Measurements from ENCODE around the gene EHD4. TPM values are rescaled to one million over a fixed set of nuclear protein-coding genes. Genes with fewer than 3 reads are reported as not detected.

The EHD4 gene
- polyA plus RNA-seq, 1 of the 3 experiments (the other 2 are of a cell fraction) = 17.5 TPM

DNA sequence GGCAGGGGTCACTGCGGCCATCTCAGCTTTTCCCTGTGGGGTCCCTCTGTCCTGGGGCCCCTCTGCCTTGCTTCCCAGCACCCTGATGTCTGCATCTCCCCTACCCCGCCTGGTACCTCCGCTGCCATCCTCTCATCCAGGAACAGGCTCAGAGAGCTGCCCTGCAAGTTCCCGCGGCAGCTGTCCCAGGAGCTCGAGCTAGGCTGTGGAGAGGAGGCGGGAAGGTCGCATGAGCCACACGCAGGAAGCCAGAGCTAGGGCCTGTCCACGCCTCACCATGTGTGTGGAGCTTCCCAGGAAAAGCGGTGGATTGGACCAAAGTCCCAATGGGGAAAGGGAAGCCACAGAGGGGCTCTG is 121.2 kb downstream of the EHD4 start:
- CTCF ChIA-PET = interaction anchor here (1.4 to 2.3 kb wide), 4 partner anchors 13 to 386 kb away, joined by 3 to 12 read pairs (median 4); partner anchors contain the start of gene MAPKBP1
- H3K9ac ChIP-seq = no peak overlapping the region
- no peaks in the 10 kb centered on the region for H3K27me3 ChIP-seq (ENCODE audit: insufficient read depth)
- no peak for DNase-seq
- no peak for TF ChIP-seq IRF3 (IDR thresholded peaks at IDR 0.05; ENCODE audit: low read depth, low read length)
- TF ChIP-seq RAD21 (IDR thresholded peaks at IDR 0.05; ENCODE audit: low read length) = no peak
- no peak for TF ChIP-seq JUND (IDR thresholded peaks at IDR 0.05)
- TF ChIP-seq EZH2phosphoT487 (IDR thresholded peaks at IDR 0.05; ENCODE audit: borderline replicate concordance, low read depth) = no peak
- TF ChIP-seq RXRA (IDR thresholded peaks at IDR 0.05; ENCODE audit: borderline replicate concordance, low read depth) = no peak
- TF ChIP-seq SMC3 (IDR thresholded peaks at IDR 0.05; ENCODE audit: low read depth, low read length) = no peak
- no peak for TF ChIP-seq ELF1 (IDR thresholded peaks at IDR 0.05)
- no peak for TF ChIP-seq CHD2 (IDR thresholded peaks at IDR 0.05; ENCODE audit: low read length, partially characterized antibody)
- no peak for TF ChIP-seq YY1 (IDR thresholded peaks at IDR 0.05; ENCODE audit: low read depth)
- no peak for TF ChIP-seq NRF1 (IDR thresholded peaks at IDR 0.05; ENCODE audit: low read depth, low read length)
- TF ChIP-seq SIN3A (IDR thresholded peaks at IDR 0.05; ENCODE audit: borderline replicate concordance, low read depth, low read length) = no peak
- no peak for TF ChIP-seq CTCF (IDR thresholded peaks at IDR 0.05)
- TF ChIP-seq MAX (IDR thresholded peaks at IDR 0.05; ENCODE audit: low read depth) = no peak
- no peak for TF ChIP-seq FOSL2 (IDR thresholded peaks at IDR 0.05; ENCODE audit: borderline replicate concordance, low read depth)
- TF ChIP-seq, protein P1, sequence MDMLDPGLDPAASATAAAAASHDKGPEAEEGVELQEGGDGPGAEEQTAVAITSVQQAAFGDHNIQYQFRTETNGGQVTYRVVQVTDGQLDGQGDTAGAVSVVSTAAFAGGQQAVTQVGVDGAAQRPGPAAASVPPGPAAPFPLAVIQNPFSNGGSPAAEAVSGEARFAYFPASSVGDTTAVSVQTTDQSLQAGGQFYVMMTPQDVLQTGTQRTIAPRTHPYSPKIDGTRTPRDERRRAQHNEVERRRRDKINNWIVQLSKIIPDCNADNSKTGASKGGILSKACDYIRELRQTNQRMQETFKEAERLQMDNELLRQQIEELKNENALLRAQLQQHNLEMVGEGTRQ (IDR thresholded peaks at IDR 0.05; ENCODE audit: borderline replicate concordance, low read depth, low read length) = no peak
- TF ChIP-seq, protein P2, sequence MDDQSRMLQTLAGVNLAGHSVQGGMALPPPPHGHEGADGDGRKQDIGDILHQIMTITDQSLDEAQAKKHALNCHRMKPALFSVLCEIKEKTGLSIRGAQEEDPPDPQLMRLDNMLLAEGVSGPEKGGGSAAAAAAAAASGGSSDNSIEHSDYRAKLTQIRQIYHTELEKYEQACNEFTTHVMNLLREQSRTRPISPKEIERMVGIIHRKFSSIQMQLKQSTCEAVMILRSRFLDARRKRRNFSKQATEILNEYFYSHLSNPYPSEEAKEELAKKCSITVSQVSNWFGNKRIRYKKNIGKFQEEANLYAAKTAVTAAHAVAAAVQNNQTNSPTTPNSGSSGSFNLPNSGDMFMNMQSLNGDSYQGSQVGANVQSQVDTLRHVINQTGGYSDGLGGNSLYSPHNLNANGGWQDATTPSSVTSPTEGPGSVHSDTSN (IDR thresholded peaks at IDR 0.05) = no peak
- no peak for TF ChIP-seq MXI1 (IDR thresholded peaks at IDR 0.05; ENCODE audit: low read depth, low read length)
- TF ChIP-seq NFIC (IDR thresholded peaks at IDR 0.05; ENCODE audit: borderline replicate concordance) = no peak
- no peak for TF ChIP-seq ZBTB33 (IDR thresholded peaks at IDR 0.05; ENCODE audit: borderline replicate concordance, low read depth)
- no peak for TF ChIP-seq TAF1 (IDR thresholded peaks at IDR 0.05; ENCODE audit: borderline replicate concordance, low read depth, low read length)
- peaks cover 0 to 19% of the 10 kb centered on the region in 2 experiments; a peak in 1 of 4 replicates for H3K4me1 ChIP-seq (ENCODE audit: control insufficient read depth in 1 of 2, insufficient read depth in 2 of 2, low read depth in 1 of 2, low read length in 1 of 2)
- no peaks in the 10 kb centered on the region for H3K9me3 ChIP-seq
- POLR2A ChIA-PET = interaction anchor here (0.7 kb wide), 1 partner anchor 11 kb away, joined by 3 read pairs; no protein-coding TSS in a partner anchor
- H3K79me2 ChIP-seq (ENCODE audit: insufficient read depth) = no peaks in the 10 kb centered on the region
- no peaks in the 10 kb centered on the region for H4K20me1 ChIP-seq (ENCODE audit: insufficient read depth)
- no peaks in the 10 kb centered on the region for H3F3A ChIP-seq (replicated peaks; ENCODE audit: insufficient read depth)
- no peaks in the 10 kb centered on the region for H3K9me2 ChIP-seq
- WGBS (ENCODE audit: low lambda C conversion rate) = 91% methylated on average over 5 of the region's 11 CpGs
- H3K4me3 ChIP-seq (ENCODE audit: low read depth in 2 of 2, low read length in 1 of 2) = no peak overlapping the region
- peaks cover 0 to 10% of the 10 kb centered on the region in 2 experiments for H3K36me3 ChIP-seq (replicated peaks in 1 of 2; ENCODE audit: control insufficient read depth in 1 of 2, insufficient read depth in 2 of 2, low read length in 1 of 2)
- H2AFZ ChIP-seq (ENCODE audit: low read depth) = no peak overlapping the region
- no peak overlapping the region for H3K27ac ChIP-seq (ENCODE audit: low read depth in 2 of 2, low read length in 1 of 2)
- no peak overlapping the region for H3K4me2 ChIP-seq

Measured in SK-N-SH (cell line).